Karpas-422 (cell line): ENCODE data around the gene RNF7. TPM values are rescaled to one million over a fixed set of nuclear protein-coding genes. Genes with fewer than 3 reads are reported as not detected.

Experiments used
- DNase-seq: peaks from one replicate; pipeline ENCODE4 v3.0.0-alpha.2; 2015
- H2AFZ ChIP-seq: fragments of 200-600 bp; sonication (generic); 2 replicates; pipeline ENCODE4 v1.6.1; 2014; ENCODE audit warnings: antibody characterized with exemption, low read length, mixed read lengths
- H3K27ac ChIP-seq: fragments of 200-600 bp; sonication (generic); 2 replicates; pipeline ENCODE4 v1.5.1; 2014; ENCODE audit warnings: mild to moderate bottlenecking, low read length, moderate library complexity
- H3K27me3 ChIP-seq: fragments of 200-600 bp; sonication (generic); 2 replicates; pipeline ENCODE4 v1.6.1; 2014; ENCODE audit warnings: low read length, mixed read lengths
- H3K36me3 ChIP-seq: fragments of 200-600 bp; sonication (generic); 2 replicates; pipeline ENCODE4 v1.6.1; 2014; ENCODE audit warnings: low read length, mixed read lengths; ENCODE audit not compliant: insufficient read depth
- H3K4me1 ChIP-seq: fragments of 200-600 bp; sonication (generic); 2 replicates; pipeline ENCODE4 v1.6.1; 2014; ENCODE audit warnings: mild to moderate bottlenecking, low read length, mixed read lengths
- H3K4me2 ChIP-seq: fragments of 200-600 bp; sonication (generic); 2 replicates; pipeline ENCODE4 v1.6.1; 2014; ENCODE audit warnings: low read length, low read depth, mild to moderate bottlenecking; ENCODE audit not compliant: poor library complexity, severe bottlenecking
- H3K4me3 ChIP-seq: fragments of 200-600 bp; sonication (generic); 2 replicates; pipeline ENCODE4 v1.5.1; 2014; ENCODE audit warnings: mild to moderate bottlenecking, antibody characterized with exemption, low read length, mixed read lengths
- H3K79me2 ChIP-seq: fragments of 200-600 bp; sonication (generic); 2 replicates; pipeline ENCODE4 v1.6.1; 2014; ENCODE audit warnings: mild to moderate bottlenecking, low read length, mixed read lengths
- H3K9ac ChIP-seq: fragments of 200-600 bp; sonication (generic); 2 replicates; pipeline ENCODE4 v1.6.0; 2014; ENCODE audit warnings: low read length
- H3K9me2 ChIP-seq: fragments of 200-600 bp; sonication (generic), shearing (Covaris generic); replicated peaks from 2 replicates; pipeline ENCODE4 v1.6.0; 2014; ENCODE audit warnings: mild to moderate bottlenecking, low read length, moderate library complexity; ENCODE audit not compliant: insufficient read depth
- H3K9me3 ChIP-seq: fragments of 300-700, 200-600 bp; sonication (generic); 2 replicates; pipeline ENCODE4 v1.6.1; 2014; ENCODE audit warnings: low read length, mixed read lengths
- H4K20me1 ChIP-seq: fragments of 200-600 bp; sonication (generic); 2 replicates; pipeline ENCODE4 v1.6.1; 2014; ENCODE audit warnings: mild to moderate bottlenecking, antibody characterized with exemption, low read length, low read depth; ENCODE audit not compliant: insufficient read depth
- small RNA-seq: library from RNA; depleted of rRNA; stranded (forward); fragments of <200 nt; gene quantifications from one replicate; pipeline ENCODE3, GENCODE V24; 2014
- total RNA-seq: library from RNA; depleted of rRNA; stranded (reverse); fragments of >200 nt; shearing (Covaris generic); gene quantifications from 2 replicates; pipeline ENCODE4 v1.2.3, GENCODE V29; 2014; ENCODE audit warnings: low replicate concordance; rRNA removed

RNF7 gene
- total RNA-seq, 1 experiment from 2014 or later = 63.9 TPM

DNA sequence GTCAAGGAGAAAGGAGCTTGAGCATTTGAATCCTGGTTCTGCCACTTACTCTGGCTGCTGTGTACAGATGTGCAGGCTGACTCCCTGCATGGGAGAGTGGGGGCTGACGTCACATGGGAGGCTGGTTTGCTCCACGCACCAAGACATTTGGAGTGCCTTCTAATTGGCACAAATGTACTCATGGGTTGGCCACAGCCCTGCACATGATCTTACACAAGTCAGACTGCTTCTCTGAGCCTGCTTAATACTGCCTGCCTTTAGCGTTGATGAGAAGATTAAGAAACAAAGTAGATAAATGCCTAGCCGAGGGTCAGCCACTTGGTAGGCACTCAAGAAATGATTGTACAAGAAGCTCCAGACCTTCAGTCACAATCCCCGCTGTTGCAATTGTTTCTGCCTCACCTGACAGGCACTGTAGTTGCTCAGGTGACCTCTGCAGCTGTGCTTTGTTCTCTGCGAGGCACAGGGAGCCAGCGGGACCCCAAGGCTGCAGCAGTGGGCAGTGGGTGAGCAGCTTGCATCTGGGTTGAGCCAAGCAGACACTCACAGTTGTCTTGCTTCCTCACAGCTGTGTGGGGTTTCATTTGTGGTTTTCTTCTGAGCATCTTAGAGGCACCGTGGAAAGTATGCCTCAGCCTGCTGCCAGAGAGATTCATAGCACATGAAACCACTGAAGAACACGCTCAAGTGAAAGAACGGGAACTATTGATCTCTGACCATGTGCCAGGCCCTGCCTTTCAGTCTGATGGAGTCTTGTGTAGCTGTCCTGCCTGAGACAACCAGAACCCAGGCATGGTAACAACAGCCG is 58.2 kb downstream of the RNF7 start:
- no peaks in the 10 kb centered on the region for H3K4me1 ChIP-seq
- H3K4me3 ChIP-seq = no peak overlapping the region
- H3K27me3 ChIP-seq = no peaks in the 10 kb centered on the region
- H3K36me3 ChIP-seq = no peaks in the 10 kb centered on the region
- no peaks in the 10 kb centered on the region for H3K9me3 ChIP-seq
- H2AFZ ChIP-seq = no peak overlapping the region
- no peak overlapping the region for H3K4me2 ChIP-seq
- DNase-seq = no peak
- H3K9ac ChIP-seq = no peak overlapping the region
- H3K27ac ChIP-seq = no peak overlapping the region
- no peaks in the 10 kb centered on the region for H3K9me2 ChIP-seq
- H3K79me2 ChIP-seq = no peaks in the 10 kb centered on the region
- no peaks in the 10 kb centered on the region for H4K20me1 ChIP-seq

Small RNA genes lying within 50 kb of the gene (small RNA-seq; reads per million reads assigned to genes)
- gene AC112771.1 = not detected

Other genes starting within 250 kb of the RNF7 start
- gene GRK7, start 25.1 kb downstream of the RNF7 start, total RNA-seq = not detected in 2 replicates
- 54.6 and 68.7 TPM in 2 replicates for gene ATP1B3, start 138.3 kb downstream of the RNF7 start, total RNA-seq